ENCODE data around the gene ACSM4. TPM values are rescaled to one million over a fixed set of nuclear protein-coding genes. Genes with fewer than 3 reads are reported as not detected.

Gene ACSM4
- total RNA-seq, 2 donors from 2014 or later: not detected

GRCh38 chr12:7344833-7345606 is 41.1 kb downstream of the ACSM4 start:
- H3K27ac ChIP-seq: no peak overlapping the region
- no peak for DNase-seq (ENCODE audit: low spot score)
- H3K4me3 ChIP-seq: no peak overlapping the region
- TF ChIP-seq CTCF (IDR thresholded peaks at IDR 0.05): no peak
- no peaks in the 10 kb centered on the region for H3K36me3 ChIP-seq
- H3K27me3 ChIP-seq: no peaks in the 10 kb centered on the region
- no peaks in the 10 kb centered on the region for H3K4me1 ChIP-seq
- peaks cover 7 to 20% of the 10 kb centered on the region in 2 donors for H3K9me3 ChIP-seq

- no peak overlapping the region for H3K4me3 ChIP-seq
- no peaks in the 10 kb centered on the region for H3K36me3 ChIP-seq
- H3K27ac ChIP-seq: no peak overlapping the region
- no peak for DNase-seq (ENCODE audit: low spot score)
- no peaks in the 10 kb centered on the region for H3K27me3 ChIP-seq
- no peak for TF ChIP-seq CTCF (IDR thresholded peaks at IDR 0.05)
- H3K9me3 ChIP-seq: peaks cover 7 to 20% of the 10 kb centered on the region in 2 donors
- no peaks in the 10 kb centered on the region for H3K4me1 ChIP-seq
These were observed 42.8 kb downstream of the ACSM4 start for GRCh38 chr12:7346551-7347225.

- Histone ChIP-seq H3K27me3 (no peaks in the 10 kb centered on the region), H3K36me3 (no peaks in the 10 kb centered on the region), H3K9me3 (peaks cover 7 to 12% of the 10 kb centered on the region in 2 donors), H3K27ac (no peak overlapping the region), H3K4me1 (no peaks in the 10 kb centered on the region), H3K4me3 (no peak overlapping the region)
- no peak for DNase-seq (ENCODE audit: low spot score)
- no peak for TF ChIP-seq CTCF (IDR thresholded peaks at IDR 0.05)
These were observed 45.5 kb downstream of the ACSM4 start for GRCh38 chr12:7349418-7349817.

GRCh38 chr12:7351177-7351576 is 47.3 kb downstream of the ACSM4 start:
- no peaks in the 10 kb centered on the region for H3K36me3 ChIP-seq
- no peaks in the 10 kb centered on the region for H3K9me3 ChIP-seq
- H3K4me1 ChIP-seq: no peaks in the 10 kb centered on the region
- no peaks in the 10 kb centered on the region for H3K27me3 ChIP-seq
- no peak overlapping the region for H3K27ac ChIP-seq
- TF ChIP-seq CTCF (IDR thresholded peaks at IDR 0.05): no peak
- no peak overlapping the region for H3K4me3 ChIP-seq
- DNase-seq (ENCODE audit: low spot score): no peak

- no peaks in the 10 kb centered on the region for H3K9me3 ChIP-seq
- H3K27ac ChIP-seq: no peak overlapping the region
- no peaks in the 10 kb centered on the region for H3K27me3 ChIP-seq
- H3K4me1 ChIP-seq: no peaks in the 10 kb centered on the region
- DNase-seq (ENCODE audit: low spot score): no peak
- no peak for TF ChIP-seq CTCF (IDR thresholded peaks at IDR 0.05)
- no peak overlapping the region for H3K4me3 ChIP-seq
- H3K36me3 ChIP-seq: no peaks in the 10 kb centered on the region
These were observed 48.8 kb downstream of the ACSM4 start for GRCh38 chr12:7352661-7353060.
